Mesothelial cell of epicardium (in vitro differentiated cells): ENCODE data around the gene GYG1. TPM values are rescaled to one million over a fixed set of nuclear protein-coding genes. Genes with fewer than 3 reads are reported as not detected.

Source experiments
- DNase-seq, 2 experiments: peaks; one replicate each; pipeline ENCODE4 v3.0.0; 2021; ENCODE audit warnings: low spot score in 2 of 2; ENCODE audit not compliant: unreplicated experiment in 2 of 2
- H3K27ac Mint-ChIP-seq: 2 replicates; pipeline ENCODE4 v1.8.0; 2021; ENCODE audit warnings: mixed read lengths
- H3K27me3 Mint-ChIP-seq: 2 replicates; pipeline ENCODE4 v1.8.0; 2021; ENCODE audit warnings: low read depth, mixed read lengths
- H3K36me3 Mint-ChIP-seq: 2 replicates; pipeline ENCODE4 v1.8.0; 2021; ENCODE audit warnings: mixed read lengths
- H3K4me1 Mint-ChIP-seq: 2 replicates; pipeline ENCODE4 v1.8.0; 2021; ENCODE audit warnings: mixed read lengths
- H3K4me3 Mint-ChIP-seq: 2 replicates; pipeline ENCODE4 v1.8.0; 2021; ENCODE audit warnings: mild to moderate bottlenecking, moderate library complexity, mixed read lengths
- H3K9me3 Mint-ChIP-seq: 2 replicates; pipeline ENCODE4 v1.8.0; 2021; ENCODE audit warnings: mixed read lengths
- CTCF ChIP-seq: fragments of 200-600 bp; sonication (generic); IDR thresholded peaks from one replicate; pipeline ENCODE4 v1.5.0; 2021; ENCODE audit warnings: antibody characterized with exemption; ENCODE audit not compliant: unreplicated experiment
- total RNA-seq: library from RNA; stranded (reverse); gene quantifications from 3 replicates; pipeline ENCODE4 v1.2.1, GENCODE V29; 2021

GYG1 gene
- total RNA-seq, 1 donor from 2014 or later: 20.9 TPM

GRCh38 chr3:148951599-148952361 lies 39.6 kb upstream of the GYG1 start:
- TF ChIP-seq CTCF: no peak
- Mint-ChIP-seq H3K27me3 (no peaks in the 10 kb centered on the region), H3K9me3 (no peaks in the 10 kb centered on the region), H3K27ac (no peak overlapping the region), H3K4me1 (peaks cover 15% of the 10 kb centered on the region), H3K4me3 (no peak overlapping the region), H3K36me3 (no peaks in the 10 kb centered on the region)
- DNase-seq: no peak

GRCh38 chr3:148953094-148953493 lies 38.2 kb upstream of the GYG1 start:
- no peaks in the 10 kb centered on the region for H3K9me3 Mint-ChIP-seq
- H3K27ac Mint-ChIP-seq: no peak overlapping the region
- no peaks in the 10 kb centered on the region for H3K27me3 Mint-ChIP-seq
- H3K36me3 Mint-ChIP-seq: no peaks in the 10 kb centered on the region
- DNase-seq: no peak
- no peak overlapping the region for H3K4me3 Mint-ChIP-seq
- TF ChIP-seq CTCF: no peak
- peaks cover 19% of the 10 kb centered on the region for H3K4me1 Mint-ChIP-seq

GRCh38 chr3:148954981-148955380 lies 36.4 kb upstream of the GYG1 start:
- no peak for DNase-seq
- Mint-ChIP-seq H3K36me3 (no peaks in the 10 kb centered on the region), H3K27ac (no peak overlapping the region), H3K4me1 (peaks cover 19% of the 10 kb centered on the region), H3K9me3 (peaks cover 3% of the 10 kb centered on the region), H3K4me3 (no peak overlapping the region), H3K27me3 (no peaks in the 10 kb centered on the region)
- TF ChIP-seq CTCF: no peak

- DNase-seq: no peak
- H3K4me1 Mint-ChIP-seq: peaks cover 19% of the 10 kb centered on the region
- peak overlapping the region; percentile 87 for H3K27ac Mint-ChIP-seq
- no peaks in the 10 kb centered on the region for H3K36me3 Mint-ChIP-seq
- no peaks in the 10 kb centered on the region for H3K27me3 Mint-ChIP-seq
- H3K4me3 Mint-ChIP-seq: peak overlapping the region; percentile 3
- H3K9me3 Mint-ChIP-seq: peaks cover 7% of the 10 kb centered on the region
- peak; percentile 34 for TF ChIP-seq CTCF
These were observed 35.6 kb upstream of the GYG1 start for GRCh38 chr3:148955544-148956346.

- H3K27ac Mint-ChIP-seq: no peak overlapping the region
- peaks cover 5% of the 10 kb centered on the region for H3K27me3 Mint-ChIP-seq
- peaks cover 19% of the 10 kb centered on the region for H3K4me1 Mint-ChIP-seq
- peaks cover 7% of the 10 kb centered on the region for H3K9me3 Mint-ChIP-seq
- H3K4me3 Mint-ChIP-seq: no peak overlapping the region
- DNase-seq: no peak
- H3K36me3 Mint-ChIP-seq: no peaks in the 10 kb centered on the region
- TF ChIP-seq CTCF: no peak
These were observed 33.8 kb upstream of the GYG1 start for GRCh38 chr3:148957586-148957985.
